SK-N-SH (cell line): ENCODE data around the gene ILK. TPM values are rescaled to one million over a fixed set of nuclear protein-coding genes. Genes with fewer than 3 reads are reported as not detected.

ENCODE experiments used
- CTCF ChIA-PET: fragments of 300-600, 350-600 bp; formaldehyde crosslinking; extraction: SDS; loops from one replicate; lab custom pipeline; 2021; lab: Yijun Ruan, JAX
- POLR2A ChIA-PET: fragments of 350-600 bp; sonication (Branson Sonifier 250); formaldehyde crosslinking; extraction: SDS; loops from one replicate; lab custom pipeline; 2020; ENCODE audit warnings: antibody characterized with exemption, inconsistent platforms; lab: Yijun Ruan, JAX
- DNase-seq: peaks from one replicate; pipeline ENCODE4 v3.0.0; 2012
- H2AFZ ChIP-seq: fragments of 200-600 bp; sonication (generic); 2 replicates; pipeline ENCODE4 v1.8.1; 2016; ENCODE audit warnings: antibody characterized with exemption, mild to moderate bottlenecking, low read depth
- H3F3A ChIP-seq: fragments of 200-600 bp; sonication (generic); replicated peaks from 2 replicates; pipeline ENCODE3; 2016; ENCODE audit warnings: antibody characterized with exemption, mild to moderate bottlenecking; ENCODE audit not compliant: insufficient read depth
- H3K27ac ChIP-seq, 2 experiments: fragments of 200-500 bp in 1 of 2; fragments of 200-600 bp in 1 of 2; sonication (Bioruptor generic) in 1 of 2; sonication (generic), shearing (Covaris generic) in 1 of 2; 2 replicates each; pipeline versions ENCODE4 v1.5.1 to v1.6.1; 2014 to 2016; ENCODE audit warnings: low read depth in 2 of 2, inconsistent platforms in 1 of 2, low read length in 1 of 2, mild to moderate bottlenecking in 1 of 2, mixed read lengths in 1 of 2
- H3K27me3 ChIP-seq: fragments of 200-600 bp; sonication (generic), shearing (Covaris generic); 2 replicates; pipeline ENCODE4 v1.6.1; 2016; ENCODE audit warnings: mixed run types; ENCODE audit not compliant: insufficient read depth
- H3K36me3 ChIP-seq, 2 experiments: fragments of 200-500 bp in 1 of 2; fragments of 200-600 bp in 1 of 2; sonication (Bioruptor generic) in 1 of 2; sonication (generic) in 1 of 2; replicated peaks in 1 of 2; 2 replicates each; pipeline versions ENCODE3 to v1.5.1; 2014 to 2016; ENCODE audit warnings: low read length in 1 of 2, mild to moderate bottlenecking in 1 of 2; ENCODE audit not compliant: insufficient read depth in 2 of 2, control insufficient read depth in 1 of 2
- H3K4me1 ChIP-seq, 2 experiments: fragments of 200-500 bp in 1 of 2; fragments of 200-600 bp in 1 of 2; sonication (Bioruptor generic) in 1 of 2; sonication (generic), shearing (Covaris generic) in 1 of 2; 2 replicates each; pipeline versions ENCODE4 v1.5.1 to v1.6.1; 2014 to 2016; ENCODE audit warnings: low read depth in 1 of 2, low read length in 1 of 2, mixed run types in 1 of 2; ENCODE audit not compliant: insufficient read depth in 2 of 2, control insufficient read depth in 1 of 2
- H3K4me2 ChIP-seq: fragments of 200-600 bp; sonication (generic), shearing (Covaris generic); 2 replicates; pipeline ENCODE4 v1.6.1; 2017; ENCODE audit warnings: mixed run types
- H3K4me3 ChIP-seq, 2 experiments: fragments of 200-500 bp in 1 of 2; fragments of 200-600 bp in 1 of 2; sonication (Bioruptor generic) in 1 of 2; sonication (generic), shearing (Covaris generic) in 1 of 2; 2 replicates each; pipeline versions ENCODE4 v1.5.1 to v1.8.1; 2014 to 2016; ENCODE audit warnings: low read depth in 2 of 2, inconsistent platforms in 1 of 2, low read length in 1 of 2, mild to moderate bottlenecking in 1 of 2, mixed read lengths in 1 of 2, moderate library complexity in 1 of 2
- H3K79me2 ChIP-seq: fragments of 200-600 bp; sonication (generic); 2 replicates; pipeline ENCODE4 v1.8.1; 2017; ENCODE audit warnings: mild to moderate bottlenecking; ENCODE audit not compliant: insufficient read depth
- H3K9ac ChIP-seq: fragments of 200-600 bp; sonication (generic); 2 replicates; pipeline ENCODE4 v1.6.1; 2017; ENCODE audit warnings: mixed run types
- H3K9me2 ChIP-seq: fragments of 200-600 bp; sonication (generic); 2 replicates; pipeline ENCODE4 v1.6.1; 2017; ENCODE audit warnings: mixed run types
- H3K9me3 ChIP-seq: fragments of 200-600 bp; sonication (generic); 2 replicates; pipeline ENCODE4 v1.6.1; 2017; ENCODE audit warnings: mixed run types, mild to moderate bottlenecking, moderate library complexity
- H4K20me1 ChIP-seq: fragments of 200-600 bp; sonication (generic); 2 replicates; pipeline ENCODE4 v1.6.1; 2017; ENCODE audit warnings: mild to moderate bottlenecking, mixed run types; ENCODE audit not compliant: insufficient read depth
- EP300 ChIP-seq, 2 experiments: IDR thresholded peaks; 2 replicates each; pipeline versions ENCODE4 v1.4.0 to v1.6.1; 2012; ENCODE audit warnings: borderline replicate concordance in 1 of 2, low read depth in 1 of 2, low read length in 1 of 2
- FOXJ3 ChIP-seq: sonication (generic); formaldehyde crosslinking; IDR thresholded peaks from 2 replicates; pipeline ENCODE4 v1.5.1; 2020; ENCODE audit warnings: mild to moderate bottlenecking, missing genetic modification reagents
- GABPA ChIP-seq: IDR thresholded peaks from 2 replicates; pipeline ENCODE4 v1.4.0; 2012; ENCODE audit warnings: low read depth, mild to moderate bottlenecking
- GATA2 ChIP-seq: sonication (generic); formaldehyde crosslinking; IDR thresholded peaks from 2 replicates; pipeline ENCODE4 v1.5.0; 2020; ENCODE audit warnings: mild to moderate bottlenecking, missing genetic modification reagents
- MEF2A ChIP-seq: IDR thresholded peaks from 2 replicates; pipeline ENCODE4 v1.4.0; 2012; ENCODE audit warnings: low read depth, borderline replicate concordance
- MXI1 ChIP-seq: IDR thresholded peaks from 2 replicates; pipeline ENCODE4 v1.6.1; 2012; ENCODE audit warnings: mild to moderate bottlenecking, low read depth, low read length, improper control_type of control experiment
- NFIC ChIP-seq: IDR thresholded peaks from 2 replicates; pipeline ENCODE4 v1.4.0; 2012; ENCODE audit warnings: borderline replicate concordance
- NRF1 ChIP-seq: IDR thresholded peaks from 2 replicates; pipeline ENCODE4 v1.6.1; 2012; ENCODE audit warnings: low read depth, mild to moderate bottlenecking, low read length
- RAD21 ChIP-seq: IDR thresholded peaks from 2 replicates; pipeline ENCODE4 v1.6.1; 2012; ENCODE audit warnings: mild to moderate bottlenecking, low read length
- RCOR1 ChIP-seq: fragments of 150-350 bp; IDR thresholded peaks from 2 replicates; pipeline ENCODE4 v1.6.1; 2017; ENCODE audit warnings: antibody characterized with exemption, low read length
- SIN3A ChIP-seq: IDR thresholded peaks from 2 replicates; pipeline ENCODE4 v1.6.1; 2012; ENCODE audit warnings: low read depth, mild to moderate bottlenecking, low read length, moderate library complexity, borderline replicate concordance
- SMC3 ChIP-seq: IDR thresholded peaks from 2 replicates; pipeline ENCODE4 v1.6.1; 2012; ENCODE audit warnings: low read depth, low read length, improper control_type of control experiment
- TAF1 ChIP-seq: IDR thresholded peaks from 2 replicates; pipeline ENCODE4 v1.6.1; 2012; ENCODE audit warnings: low read depth, mild to moderate bottlenecking, low read length, moderate library complexity, borderline replicate concordance
- TEAD4 ChIP-seq: IDR thresholded peaks from 2 replicates; pipeline ENCODE4 v1.4.0; 2012; ENCODE audit warnings: mild to moderate bottlenecking, borderline replicate concordance; ENCODE audit not compliant: insufficient read depth
- YY1 ChIP-seq: IDR thresholded peaks from 2 replicates; pipeline ENCODE4 v1.4.0; 2012; ENCODE audit warnings: low read depth, mild to moderate bottlenecking
- WGBS: methylation state at CpG from one replicate; pipeline ENCODE4 v1.1.6; 2017; ENCODE audit warnings: low lambda C conversion rate; 5-methylcytosine and 5-hydroxymethylcytosine counted together
- polyA plus RNA-seq, 3 experiments: library from polyadenylated mRNA; depleted of rRNA; stranded (reverse); fragments of >200 nt; gene quantifications; 2 replicates each; pipeline ENCODE4 v1.2.3, GENCODE V29; 2012
- TF ChIP-seq, protein P1 (sequence below): fragments of 150-350 bp; IDR thresholded peaks from 2 replicates; pipeline ENCODE4 v1.6.1; 2016; ENCODE audit warnings: mild to moderate bottlenecking, low read depth, low read length
- TF ChIP-seq, protein P2 (sequence below): fragments of 150-350 bp; IDR thresholded peaks from 2 replicates; pipeline ENCODE4 v1.6.1; 2017; ENCODE audit warnings: antibody characterized with exemption, low read length, low read depth, borderline replicate concordance
- TF ChIP-seq, protein P3 (sequence below): IDR thresholded peaks from 2 replicates; pipeline ENCODE4 v1.4.0; 2012; ENCODE audit warnings: low read depth, borderline replicate concordance
- TF ChIP-seq, protein P4 (sequence below): fragments of 200-600 bp; sonication (generic); IDR thresholded peaks from 2 replicates; pipeline ENCODE4 v1.6.1; 2017; ENCODE audit warnings: antibody characterized with exemption, mild to moderate bottlenecking, moderate library complexity

Gene ILK
- polyA plus RNA-seq, 1 of the 3 experiments (the other 2 are of a cell fraction), result 241 TPM

DNA sequence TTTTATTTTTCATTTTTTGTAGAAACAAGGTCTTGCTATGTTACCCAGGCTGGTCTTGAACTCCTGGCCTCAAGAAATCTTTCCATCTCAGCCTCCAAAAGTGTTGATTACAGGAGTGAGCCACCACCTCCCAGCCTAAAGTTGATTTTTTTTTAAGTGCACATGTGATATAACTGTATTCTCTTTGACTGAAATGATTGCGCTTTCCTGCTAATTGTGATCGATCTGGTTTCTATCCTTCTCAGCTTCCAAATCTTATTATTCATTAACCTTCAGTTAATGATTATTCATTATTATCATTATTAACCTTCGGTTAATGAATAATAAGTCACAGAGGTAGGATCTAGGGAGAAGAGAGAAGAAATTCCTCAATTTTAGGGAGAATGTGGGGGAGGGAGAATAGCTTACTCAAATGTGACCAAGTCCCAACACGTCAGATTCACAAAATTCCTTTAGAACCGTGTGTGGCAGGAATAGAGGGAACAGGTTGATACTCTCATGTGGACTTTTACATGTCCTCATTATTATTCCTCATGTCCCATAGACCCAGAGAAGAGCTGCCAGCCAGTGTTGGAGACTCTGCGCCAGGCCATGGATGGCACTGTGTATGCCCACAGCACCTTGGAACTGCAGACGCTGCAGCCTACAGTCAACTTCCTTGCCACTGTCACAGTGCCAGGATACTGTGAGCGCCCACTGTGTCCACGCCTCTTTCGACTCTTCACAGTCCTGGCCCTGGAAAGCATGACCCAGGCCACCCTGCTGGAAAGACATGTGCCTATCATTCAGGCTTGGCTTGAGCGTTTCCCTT is 47.2 kb upstream of the ILK start:
- CTCF ChIA-PET, result interaction anchor here (1.1 to 1.3 kb wide), 3 partner anchors 12 to 177 kb away, joined by 3 to 4 read pairs (median 3); partner anchors contain the start of gene MRPL17
- no peaks in the 10 kb centered on the region for H3K36me3 ChIP-seq

DNA sequence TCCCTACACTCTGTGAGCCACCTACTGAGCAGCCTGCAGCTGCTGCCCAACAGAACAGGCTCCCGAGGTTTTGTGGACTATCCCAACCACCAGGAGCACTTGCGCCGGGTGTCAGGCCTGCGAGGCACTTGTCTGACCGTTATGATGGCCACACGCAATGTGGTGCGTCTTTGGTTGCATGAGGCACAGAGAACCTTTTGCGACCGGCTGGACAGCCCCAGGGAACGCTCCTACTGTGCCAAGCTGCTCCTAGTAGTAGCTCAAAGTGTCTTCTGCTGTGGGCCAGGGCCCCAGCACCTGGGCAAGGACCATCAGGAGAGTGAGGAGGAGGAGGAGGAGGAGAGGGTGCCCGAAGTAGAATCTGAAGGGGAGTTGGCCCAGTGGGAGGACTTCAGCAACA is 46.5 kb upstream of the ILK start:
- Histone ChIP-seq H3K36me3 (no peaks in the 10 kb centered on the region), H3F3A (no peaks in the 10 kb centered on the region), H3K4me3 (no peak overlapping the region), H2AFZ (no peak overlapping the region), H3K4me2 (no peak overlapping the region), H3K9me3 (no peaks in the 10 kb centered on the region), H3K27ac (no peak overlapping the region), H3K27me3 (no peaks in the 10 kb centered on the region), H3K79me2 (no peaks in the 10 kb centered on the region), H3K9ac (no peak overlapping the region), H4K20me1 (no peaks in the 10 kb centered on the region), H3K4me1 (no peaks in the 10 kb centered on the region), H3K9me2 (no peaks in the 10 kb centered on the region)
- CTCF ChIA-PET, result interaction anchor here (1.1 to 1.7 kb wide), 3 partner anchors 12 to 126 kb away, joined by 3 to 4 read pairs (median 3); partner anchors contain the start of gene MRPL17
- POLR2A ChIA-PET, result no interaction called here
- DNase-seq, result no peak
- WGBS, result 67% methylated on average over 2 of the region's 11 CpGs
- TF ChIP-seq RAD21, result no peak
- TF ChIP-seq SMC3, result no peak
- TF ChIP-seq, protein P1, sequence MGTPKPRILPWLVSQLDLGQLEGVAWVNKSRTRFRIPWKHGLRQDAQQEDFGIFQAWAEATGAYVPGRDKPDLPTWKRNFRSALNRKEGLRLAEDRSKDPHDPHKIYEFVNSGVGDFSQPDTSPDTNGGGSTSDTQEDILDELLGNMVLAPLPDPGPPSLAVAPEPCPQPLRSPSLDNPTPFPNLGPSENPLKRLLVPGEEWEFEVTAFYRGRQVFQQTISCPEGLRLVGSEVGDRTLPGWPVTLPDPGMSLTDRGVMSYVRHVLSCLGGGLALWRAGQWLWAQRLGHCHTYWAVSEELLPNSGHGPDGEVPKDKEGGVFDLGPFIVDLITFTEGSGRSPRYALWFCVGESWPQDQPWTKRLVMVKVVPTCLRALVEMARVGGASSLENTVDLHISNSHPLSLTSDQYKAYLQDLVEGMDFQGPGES, result no peak
- no peak for TF ChIP-seq NRF1
- TF ChIP-seq TEAD4, result no peak
- no peak for TF ChIP-seq RCOR1
- TF ChIP-seq, protein P2, sequence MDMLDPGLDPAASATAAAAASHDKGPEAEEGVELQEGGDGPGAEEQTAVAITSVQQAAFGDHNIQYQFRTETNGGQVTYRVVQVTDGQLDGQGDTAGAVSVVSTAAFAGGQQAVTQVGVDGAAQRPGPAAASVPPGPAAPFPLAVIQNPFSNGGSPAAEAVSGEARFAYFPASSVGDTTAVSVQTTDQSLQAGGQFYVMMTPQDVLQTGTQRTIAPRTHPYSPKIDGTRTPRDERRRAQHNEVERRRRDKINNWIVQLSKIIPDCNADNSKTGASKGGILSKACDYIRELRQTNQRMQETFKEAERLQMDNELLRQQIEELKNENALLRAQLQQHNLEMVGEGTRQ, result no peak
- no peak for TF ChIP-seq GABPA

More for the DNA sequence above, 47.2 kb upstream of the ILK start:
- DNase-seq, result no peak
- Histone ChIP-seq H3K9ac (no peak overlapping the region), H3K9me2 (no peaks in the 10 kb centered on the region), H3K9me3 (no peaks in the 10 kb centered on the region), H4K20me1 (no peaks in the 10 kb centered on the region), H3K27me3 (no peaks in the 10 kb centered on the region), H3K4me1 (no peaks in the 10 kb centered on the region), H3K79me2 (no peaks in the 10 kb centered on the region), H2AFZ (no peak overlapping the region), H3K27ac (no peak overlapping the region), H3K4me2 (no peak overlapping the region), H3F3A (no peaks in the 10 kb centered on the region), H3K4me3 (no peak overlapping the region)
- POLR2A ChIA-PET, result no interaction called here
- TF ChIP-seq MEF2A (no peak), MXI1 (no peak), NFIC (no peak), NRF1 (no peak), SIN3A (no peak), GATA2 (CRISPR knock-in tag) (no peak), GABPA (no peak), TAF1 (no peak), TEAD4 (no peak), SMC3 (no peak), FOXJ3 (CRISPR knock-in tag) (no peak), EP300 (IDR thresholded peaks at IDR 0.05; ENCODE audit: borderline replicate concordance in 1 of 2, low read depth in 1 of 2, low read length in 1 of 2) (no peak), YY1 (no peak)
- TF ChIP-seq, protein P3, sequence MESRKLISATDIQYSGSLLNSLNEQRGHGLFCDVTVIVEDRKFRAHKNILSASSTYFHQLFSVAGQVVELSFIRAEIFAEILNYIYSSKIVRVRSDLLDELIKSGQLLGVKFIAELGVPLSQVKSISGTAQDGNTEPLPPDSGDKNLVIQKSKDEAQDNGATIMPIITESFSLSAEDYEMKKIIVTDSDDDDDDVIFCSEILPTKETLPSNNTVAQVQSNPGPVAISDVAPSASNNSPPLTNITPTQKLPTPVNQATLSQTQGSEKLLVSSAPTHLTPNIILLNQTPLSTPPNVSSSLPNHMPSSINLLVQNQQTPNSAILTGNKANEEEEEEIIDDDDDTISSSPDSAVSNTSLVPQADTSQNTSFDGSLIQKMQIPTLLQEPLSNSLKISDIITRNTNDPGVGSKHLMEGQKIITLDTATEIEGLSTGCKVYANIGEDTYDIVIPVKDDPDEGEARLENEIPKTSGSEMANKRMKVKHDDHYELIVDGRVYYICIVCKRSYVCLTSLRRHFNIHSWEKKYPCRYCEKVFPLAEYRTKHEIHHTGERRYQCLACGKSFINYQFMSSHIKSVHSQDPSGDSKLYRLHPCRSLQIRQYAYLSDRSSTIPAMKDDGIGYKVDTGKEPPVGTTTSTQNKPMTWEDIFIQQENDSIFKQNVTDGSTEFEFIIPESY, result no peak
- TF ChIP-seq, protein P4, sequence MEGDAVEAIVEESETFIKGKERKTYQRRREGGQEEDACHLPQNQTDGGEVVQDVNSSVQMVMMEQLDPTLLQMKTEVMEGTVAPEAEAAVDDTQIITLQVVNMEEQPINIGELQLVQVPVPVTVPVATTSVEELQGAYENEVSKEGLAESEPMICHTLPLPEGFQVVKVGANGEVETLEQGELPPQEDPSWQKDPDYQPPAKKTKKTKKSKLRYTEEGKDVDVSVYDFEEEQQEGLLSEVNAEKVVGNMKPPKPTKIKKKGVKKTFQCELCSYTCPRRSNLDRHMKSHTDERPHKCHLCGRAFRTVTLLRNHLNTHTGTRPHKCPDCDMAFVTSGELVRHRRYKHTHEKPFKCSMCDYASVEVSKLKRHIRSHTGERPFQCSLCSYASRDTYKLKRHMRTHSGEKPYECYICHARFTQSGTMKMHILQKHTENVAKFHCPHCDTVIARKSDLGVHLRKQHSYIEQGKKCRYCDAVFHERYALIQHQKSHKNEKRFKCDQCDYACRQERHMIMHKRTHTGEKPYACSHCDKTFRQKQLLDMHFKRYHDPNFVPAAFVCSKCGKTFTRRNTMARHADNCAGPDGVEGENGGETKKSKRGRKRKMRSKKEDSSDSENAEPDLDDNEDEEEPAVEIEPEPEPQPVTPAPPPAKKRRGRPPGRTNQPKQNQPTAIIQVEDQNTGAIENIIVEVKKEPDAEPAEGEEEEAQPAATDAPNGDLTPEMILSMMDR, result no peak
- WGBS, result 92% methylated on average over 9 of the region's 11 CpGs
